ENCODE measurements around the gene OR2F2.

OR2F2 gene

DNA sequence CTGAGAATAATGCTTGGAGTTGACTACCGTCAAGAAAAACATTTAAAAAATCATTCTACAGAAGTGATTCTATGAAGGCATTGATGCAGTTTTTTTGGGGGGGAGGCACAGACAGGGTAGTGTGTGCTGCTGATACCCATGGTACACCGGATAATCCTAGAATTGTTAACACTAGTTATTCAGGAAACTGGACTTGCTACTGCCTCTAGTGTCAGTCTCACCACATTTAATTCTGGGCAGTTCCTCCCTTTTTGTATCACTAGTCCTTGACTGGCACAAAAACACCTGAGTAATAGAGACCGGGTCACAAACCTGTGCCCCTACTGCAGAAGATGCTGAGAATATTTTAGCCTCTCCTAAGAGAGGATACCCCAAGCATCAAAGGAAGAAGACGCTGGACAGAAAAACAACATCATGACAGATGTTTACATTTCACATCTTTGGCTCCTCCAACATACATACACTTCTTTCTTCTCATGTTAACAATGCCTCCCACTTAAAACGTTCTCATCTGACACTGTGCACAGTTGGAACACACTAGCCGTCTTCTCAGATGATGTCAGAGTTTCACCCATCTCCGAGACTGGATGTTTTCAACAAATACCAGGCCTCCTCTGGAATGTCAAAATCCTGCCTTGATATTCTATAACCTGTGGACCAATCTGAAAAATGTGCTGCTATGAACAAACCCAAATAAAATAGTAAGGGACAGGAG lies 19.9 kb upstream of the OR2F2 start:
- DNase-seq, result no peak

DNA sequence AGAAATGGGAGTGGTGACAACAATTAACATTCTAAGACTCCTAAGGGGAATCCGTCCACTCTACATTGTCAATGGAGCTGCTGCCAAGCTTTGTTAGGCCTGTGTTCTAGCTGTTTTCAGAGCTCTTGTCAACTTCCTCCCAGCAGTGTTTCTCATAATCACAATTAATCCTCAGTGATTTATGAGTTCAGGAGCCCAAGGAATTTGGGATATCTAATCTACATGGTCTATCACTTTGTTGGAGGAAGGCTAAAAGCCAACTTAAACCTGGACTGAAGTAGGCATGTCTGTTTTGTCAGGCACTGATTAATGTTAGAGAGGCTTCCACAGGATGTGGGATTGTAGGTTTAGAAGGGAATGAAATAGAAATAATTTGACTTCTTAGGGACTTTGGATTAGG lies 10.2 kb upstream of the OR2F2 start:
- DNase-seq, result no peak

DNA sequence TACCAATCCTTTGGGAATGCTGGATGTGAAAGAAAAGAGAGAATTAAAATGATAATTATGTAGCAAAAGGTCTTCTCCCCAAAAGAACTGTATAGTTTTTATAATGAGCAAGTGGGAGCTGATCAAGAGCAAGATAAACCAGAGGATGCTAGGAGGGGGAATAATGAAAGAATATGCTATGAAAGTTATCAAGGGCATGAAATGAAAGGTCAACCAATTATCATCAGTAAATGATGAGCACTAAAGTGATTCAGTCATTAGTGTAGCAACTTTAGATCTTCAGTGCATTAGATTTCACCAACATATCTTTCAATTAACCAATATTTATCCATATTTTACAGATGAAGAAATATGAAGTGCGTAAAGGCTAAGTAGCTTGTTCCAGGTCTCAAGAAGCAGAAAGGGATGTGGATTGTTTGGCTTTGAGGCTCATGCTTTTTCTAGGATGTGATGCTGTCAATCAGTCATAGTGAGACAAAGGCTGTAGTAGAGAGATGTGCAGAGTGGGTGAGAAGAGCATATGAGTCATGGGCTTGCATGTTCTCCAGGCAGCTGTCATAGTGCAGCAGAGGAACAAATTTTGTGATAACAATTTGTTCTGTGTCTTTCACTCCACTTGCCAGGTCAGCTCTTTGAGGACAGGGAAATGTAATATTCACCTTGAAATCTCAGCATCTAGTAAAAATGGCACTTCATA lies 5.7 kb upstream of the OR2F2 start:
- no peak for DNase-seq

DNA sequence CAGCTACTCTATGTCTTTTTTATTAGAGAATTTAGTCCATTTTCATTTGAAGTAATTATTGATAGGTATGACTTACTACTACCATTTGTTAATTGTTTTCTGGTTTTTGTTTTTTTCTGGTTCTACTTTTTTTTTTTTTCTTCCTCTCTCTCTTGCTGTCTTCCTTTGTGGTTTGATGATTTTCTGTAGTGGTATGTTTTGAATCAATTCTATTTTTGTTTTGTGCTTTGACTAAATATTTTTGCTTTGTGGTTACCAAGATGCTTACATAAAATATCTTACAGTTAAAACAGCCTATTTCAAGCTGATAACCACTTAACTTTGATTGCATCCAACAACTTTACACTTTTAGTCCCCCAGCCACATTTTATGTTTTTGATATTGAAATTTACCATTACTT lies 3.3 kb upstream of the OR2F2 start:
- DNase-seq, result no peak

DNA sequence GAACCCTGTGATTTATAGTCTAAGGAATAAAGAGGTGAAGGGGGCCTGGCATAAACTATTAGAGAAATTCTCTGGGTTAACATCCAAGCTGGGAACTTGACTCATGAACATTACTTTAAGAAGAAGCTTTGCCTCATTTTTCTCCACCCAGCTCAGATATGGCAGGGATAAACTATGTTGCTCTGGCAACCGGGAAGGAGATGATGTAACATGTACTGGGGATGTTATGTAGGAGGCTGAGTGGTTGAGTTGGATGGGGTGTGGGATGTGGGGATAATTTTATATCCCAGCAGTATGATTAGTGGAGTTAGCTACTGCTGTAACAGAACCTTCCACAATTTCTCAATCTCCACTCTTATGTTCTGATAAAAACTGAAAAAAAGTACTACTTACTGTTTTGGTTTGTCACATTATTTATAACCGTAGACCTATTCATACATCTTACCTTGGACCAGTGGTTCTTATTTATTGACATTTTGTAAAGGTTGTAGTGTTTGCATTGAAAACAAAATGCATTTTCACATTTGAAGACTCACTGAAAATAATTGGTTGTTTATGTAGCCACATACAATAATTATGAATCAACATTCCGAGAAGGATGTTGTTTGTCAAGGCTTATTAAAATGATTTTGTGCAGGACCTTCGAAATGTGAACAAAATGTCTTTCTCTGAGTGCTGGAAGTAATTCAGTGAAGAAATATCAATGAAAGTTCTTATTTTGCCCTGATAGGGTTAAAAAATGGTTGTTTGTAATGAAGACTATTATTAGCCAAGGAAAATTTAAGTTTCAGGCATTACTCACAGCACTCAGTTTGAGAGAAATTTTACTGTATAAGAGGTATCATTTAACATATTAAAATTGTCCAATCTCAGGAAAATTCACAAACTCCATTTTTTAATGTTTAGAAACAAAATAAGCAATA lies 1.3 kb downstream of the OR2F2 start:
- no peak for DNase-seq

DNA sequence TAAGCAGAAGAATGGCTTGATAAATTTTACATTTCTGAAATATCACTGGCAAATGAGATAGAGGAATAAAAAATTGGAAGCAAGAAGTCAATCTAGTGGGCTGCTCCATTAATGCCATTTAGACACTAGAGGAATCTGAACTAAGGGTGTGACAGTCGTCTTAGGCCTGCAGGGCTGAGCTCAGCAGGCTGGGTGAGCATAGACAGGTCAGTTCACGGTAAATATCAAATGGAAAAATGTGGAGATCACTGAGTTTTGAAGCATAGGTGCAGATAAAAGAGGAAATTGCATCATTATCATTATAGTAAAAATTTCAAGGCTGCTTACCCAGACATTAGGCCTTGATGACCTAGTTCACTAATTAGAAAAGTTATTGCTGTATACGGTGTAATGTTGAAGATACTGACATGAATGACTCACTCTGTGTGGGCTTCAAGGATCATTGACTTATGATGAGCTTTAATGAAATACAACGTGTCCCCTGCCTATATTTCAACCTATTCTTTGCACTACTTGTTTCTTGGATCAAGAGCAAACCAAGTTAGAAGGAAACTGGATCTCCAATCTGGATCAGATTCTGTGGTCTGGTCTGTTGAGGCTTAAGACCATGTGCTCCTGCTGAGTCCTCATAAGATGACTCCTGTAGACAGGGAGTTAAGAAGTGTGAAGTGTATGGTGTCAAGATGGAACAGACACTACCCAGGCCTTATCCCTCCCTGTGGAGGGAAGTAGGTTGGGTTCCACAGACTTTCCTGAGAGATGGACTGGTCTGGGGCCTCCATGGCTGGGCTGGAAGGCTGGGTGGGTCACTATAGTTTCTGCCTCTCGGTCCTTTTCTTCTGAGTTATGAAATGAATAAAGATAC lies 3.6 kb downstream of the OR2F2 start:
- DNase-seq, result no peak

DNA sequence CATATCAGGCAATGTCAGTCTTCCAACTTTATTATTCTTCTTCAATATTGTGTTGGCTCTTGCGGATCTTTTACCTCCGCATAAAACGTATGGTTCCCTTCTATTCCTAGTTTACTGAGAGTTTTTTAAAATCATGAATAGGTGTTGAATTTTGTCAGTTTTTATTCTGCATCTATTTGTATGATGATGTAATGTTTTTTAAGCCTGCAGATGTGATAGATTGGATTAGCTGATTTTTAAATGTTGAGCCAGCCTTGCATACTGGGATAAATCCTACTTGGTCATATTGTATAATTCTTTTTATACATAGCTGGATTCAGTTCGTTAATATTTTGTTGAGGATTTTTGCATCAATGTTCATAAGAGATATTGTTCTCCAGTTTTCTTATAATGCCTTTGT lies 10.4 kb downstream of the OR2F2 start:
- DNase-seq, result no peak

DNA sequence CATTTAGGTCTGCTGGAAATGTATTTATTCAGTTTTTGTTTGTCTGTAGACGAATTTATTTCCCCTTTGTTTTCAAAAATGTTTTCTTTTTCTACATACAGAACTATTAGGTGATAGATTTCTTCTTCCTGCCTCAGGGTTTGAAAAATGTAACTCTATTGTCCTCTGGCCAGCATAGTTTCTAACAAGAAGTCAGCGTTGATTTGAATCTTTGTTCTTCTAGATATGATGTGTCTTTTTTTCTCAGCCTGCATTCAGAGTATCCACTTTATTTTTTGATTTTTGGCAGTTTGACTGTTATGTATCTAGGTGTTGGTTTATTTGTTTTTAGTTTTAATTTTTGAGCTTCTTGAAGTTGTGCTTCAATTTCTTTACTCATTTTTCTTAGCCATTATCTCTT lies 12.1 kb downstream of the OR2F2 start:
- no peak for DNase-seq

DNA sequence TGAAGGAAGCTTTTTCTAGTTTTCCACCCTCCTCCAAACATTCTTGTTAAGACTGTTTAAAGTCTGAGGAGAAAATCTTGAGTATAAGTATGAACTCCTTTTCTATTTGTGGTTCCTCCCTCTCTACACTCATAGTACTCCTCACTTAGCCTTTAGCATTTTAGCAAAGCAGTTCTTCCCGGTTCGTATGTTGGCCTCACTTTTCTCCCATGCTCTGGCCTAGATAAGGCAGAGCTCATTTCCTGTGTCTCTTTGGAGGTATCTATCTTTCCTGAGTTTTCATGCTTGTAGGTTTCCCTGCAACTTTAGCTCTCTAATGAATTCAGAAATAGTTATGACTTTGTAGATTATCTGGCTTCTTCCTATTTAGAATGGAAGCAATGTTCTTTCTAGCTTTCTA lies 13.7 kb downstream of the OR2F2 start:
- DNase-seq, result no peak

DNA sequence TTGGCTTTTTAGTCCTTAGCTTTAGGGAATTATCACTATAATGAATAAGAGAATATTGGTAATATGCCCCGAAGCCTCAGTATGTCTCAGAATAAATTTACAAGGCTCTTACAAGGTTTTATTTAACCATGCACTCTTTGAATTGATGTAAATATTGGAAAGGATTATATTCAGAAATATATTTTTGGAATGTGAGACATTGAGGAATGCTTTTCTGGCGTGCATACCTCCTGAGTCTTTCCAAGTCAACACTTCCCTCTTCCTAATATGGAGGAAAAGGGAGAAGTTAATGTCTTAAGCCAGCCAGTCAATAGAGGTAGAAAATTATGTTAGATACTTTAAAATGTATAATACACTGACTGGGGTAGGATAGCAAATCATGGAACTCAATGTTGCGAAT lies 18.4 kb downstream of the OR2F2 start:
- no peak for DNase-seq

DNA sequence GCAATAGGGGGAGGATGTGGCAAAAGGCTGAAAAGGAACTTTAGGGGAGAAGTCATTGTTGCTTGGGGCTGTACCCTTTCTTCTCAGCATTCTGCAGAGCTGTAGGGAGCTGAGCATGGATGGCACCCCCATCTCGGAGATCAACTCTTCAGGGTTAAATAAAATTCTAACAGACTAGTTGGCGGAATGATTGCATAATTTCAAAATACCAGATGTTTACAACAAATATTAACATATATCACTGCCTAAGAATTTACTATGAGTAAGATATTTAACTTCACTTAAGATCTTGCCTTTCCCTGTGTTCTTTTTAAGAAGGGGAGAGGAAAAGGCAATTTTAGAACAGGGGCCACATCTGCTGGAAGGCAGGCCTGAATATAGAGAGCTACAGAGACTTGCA lies 19.1 kb downstream of the OR2F2 start:
- no peak for DNase-seq

DNA sequence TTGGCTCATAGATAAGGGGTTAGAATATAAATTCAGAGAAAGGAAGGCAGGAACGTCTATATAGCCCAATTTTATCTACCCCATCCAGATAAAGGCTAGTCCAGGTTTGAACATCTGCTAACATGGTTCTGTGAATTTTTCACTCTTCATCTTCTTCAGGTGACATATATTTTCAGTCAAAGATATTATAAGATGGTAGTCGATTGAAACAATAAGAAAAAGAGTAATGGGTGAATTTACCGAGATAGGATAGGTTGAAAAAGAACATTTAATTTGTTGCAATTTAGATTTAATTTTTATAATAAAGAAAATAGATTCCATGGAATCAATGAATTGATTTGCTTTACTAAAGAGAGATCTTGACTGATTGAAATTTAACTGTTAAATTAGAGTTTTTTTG lies 19.5 kb downstream of the OR2F2 start, which contains the start of gene OR2F1:
TSS of gene OR2F1 (plus strand) at position 301 of the 400 bp plus-strand sequence. CDS start 5,127 bp downstream, outside the sequence.
- no peak for DNase-seq

DNA sequence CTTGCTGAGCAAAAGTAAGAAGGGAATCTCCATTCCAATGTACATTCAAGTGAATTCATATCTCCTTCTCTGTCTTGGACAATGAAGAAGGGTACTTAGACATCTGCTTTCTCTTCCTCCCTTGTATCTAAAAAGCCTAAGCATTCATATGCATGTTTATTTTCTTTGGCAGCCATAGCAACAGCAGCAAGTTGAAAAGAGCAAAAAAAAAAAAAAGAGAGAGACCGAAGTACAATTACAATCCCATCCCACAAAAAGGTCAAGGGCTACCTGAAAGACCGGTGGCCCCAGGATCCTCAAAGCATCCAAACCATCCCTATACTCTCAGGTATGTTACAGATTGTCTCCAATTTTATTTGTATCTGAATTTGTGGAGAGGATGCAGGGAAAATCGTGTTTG lies 23.7 kb downstream of the OR2F2 start:
- no peak for DNase-seq

DNA sequence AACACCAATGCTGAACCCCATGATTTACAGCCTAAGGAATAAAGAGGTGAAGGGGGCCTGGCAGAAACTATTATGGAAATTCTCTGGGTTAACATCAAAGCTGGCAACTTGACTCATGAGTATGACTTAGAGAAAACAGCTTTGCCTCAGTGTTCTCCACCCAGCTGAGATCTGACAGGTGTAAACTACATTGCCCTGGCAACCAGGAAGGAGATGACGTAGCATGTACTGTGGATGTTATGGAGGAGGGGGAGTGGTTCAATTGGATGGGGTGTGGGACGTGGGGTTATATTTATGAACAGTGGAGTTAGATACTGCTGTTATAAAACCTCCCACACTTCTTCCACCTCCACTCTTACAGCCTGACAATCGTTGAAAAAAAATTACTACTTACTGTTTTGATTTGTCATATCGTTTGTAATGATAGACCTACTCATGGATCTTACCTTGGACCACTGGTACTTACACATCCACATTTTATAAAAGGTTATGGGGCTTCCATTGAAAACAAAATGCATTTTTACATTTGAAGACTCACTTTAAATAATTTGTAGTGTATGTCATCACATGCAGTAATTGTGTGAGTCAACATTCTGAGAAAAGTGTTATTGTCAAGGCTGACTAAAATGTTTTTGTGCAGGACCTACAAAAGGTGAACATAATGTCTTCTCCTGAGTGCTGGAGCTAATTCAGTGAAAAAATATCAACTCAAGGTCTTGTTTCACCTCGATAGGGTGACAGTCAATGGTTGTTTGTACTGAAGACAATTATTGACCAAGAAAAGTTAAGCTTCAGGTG lies 26.0 kb downstream of the OR2F2 start:
- DNase-seq, result no peak

DNA sequence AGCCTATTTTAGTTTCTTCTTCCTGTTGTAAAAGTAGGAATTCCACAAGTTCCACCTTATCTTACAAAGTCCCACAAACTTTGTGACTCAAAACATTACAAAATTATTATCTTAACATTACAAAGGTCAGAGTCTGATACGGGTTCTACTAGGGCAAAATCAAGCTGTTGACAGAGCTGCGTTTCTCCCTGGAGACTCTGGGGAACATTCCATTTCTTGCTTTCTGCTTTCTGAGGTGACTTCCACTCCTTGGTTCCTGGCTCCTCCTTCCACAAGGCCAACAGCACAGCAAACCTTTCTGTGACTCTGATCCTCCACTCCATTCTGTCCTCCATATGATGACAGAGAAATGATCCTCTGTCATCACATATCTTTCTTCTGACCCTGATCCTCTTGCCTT lies 30.2 kb downstream of the OR2F2 start:
- DNase-seq, result no peak

DNA sequence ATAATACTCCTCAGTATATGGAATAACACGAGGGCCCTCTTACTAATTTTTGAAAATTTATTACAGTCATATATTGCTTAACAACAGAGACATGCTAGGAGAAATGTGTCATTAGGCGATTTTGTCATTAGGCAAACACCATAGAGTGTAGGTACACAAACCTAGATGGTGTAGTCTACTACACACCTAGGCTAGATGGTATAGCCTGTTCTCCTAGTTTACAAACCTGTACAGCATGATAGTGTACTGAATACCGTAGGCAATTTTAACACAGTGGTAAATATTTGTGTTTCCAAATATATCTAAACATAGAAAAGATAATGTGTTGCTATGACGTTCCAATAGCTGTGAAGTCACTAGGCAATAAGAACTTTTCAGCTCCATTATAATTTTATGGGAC lies 32.4 kb downstream of the OR2F2 start:
- no peak for DNase-seq

DNA sequence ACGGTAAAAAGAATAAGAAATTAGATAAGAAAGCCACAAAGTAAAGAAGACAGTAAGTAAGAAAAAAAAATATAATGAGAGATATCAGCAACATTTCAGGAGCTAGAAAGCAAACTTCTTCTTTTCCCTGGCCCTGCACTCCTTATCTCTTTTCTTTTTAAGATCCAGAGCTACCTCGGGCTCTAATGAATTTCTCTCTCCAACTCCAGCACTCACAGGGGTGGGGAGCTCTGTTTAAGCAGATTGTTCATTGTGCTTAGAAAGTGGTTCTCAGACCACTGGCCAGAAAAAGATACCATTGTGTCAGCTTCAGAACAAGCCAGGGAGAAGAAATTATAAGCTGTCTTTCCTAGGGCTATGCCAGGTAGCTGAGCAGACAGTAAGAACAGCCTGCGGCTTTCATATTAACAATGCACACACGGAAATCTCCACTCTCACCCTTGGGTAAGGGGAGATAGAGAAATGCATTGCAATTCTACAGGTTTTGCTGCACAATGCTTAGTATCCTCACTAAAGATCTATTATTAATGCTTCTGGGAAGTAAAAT lies 38.9 kb downstream of the OR2F2 start:
- DNase-seq, result no peak

DNA sequence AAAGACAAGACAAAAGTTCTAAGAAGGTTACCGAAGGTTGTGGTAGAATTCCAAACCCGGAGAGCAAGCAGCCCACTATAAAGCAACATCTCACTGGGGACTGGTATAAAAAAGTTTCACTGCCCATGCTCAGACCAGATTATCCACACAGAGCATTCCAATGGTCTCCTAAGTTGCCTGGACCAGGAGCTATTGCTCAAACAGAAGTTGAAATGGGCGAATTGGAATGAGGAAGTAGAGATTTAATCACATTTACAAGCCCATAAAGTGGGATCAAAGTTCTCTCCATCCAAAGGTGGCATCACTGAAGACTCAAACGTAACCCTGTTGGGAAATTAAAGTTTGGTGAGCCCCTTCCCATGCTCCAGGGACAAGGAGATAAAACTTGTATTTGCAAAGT lies 39.4 kb downstream of the OR2F2 start:
- no peak for DNase-seq

DNA sequence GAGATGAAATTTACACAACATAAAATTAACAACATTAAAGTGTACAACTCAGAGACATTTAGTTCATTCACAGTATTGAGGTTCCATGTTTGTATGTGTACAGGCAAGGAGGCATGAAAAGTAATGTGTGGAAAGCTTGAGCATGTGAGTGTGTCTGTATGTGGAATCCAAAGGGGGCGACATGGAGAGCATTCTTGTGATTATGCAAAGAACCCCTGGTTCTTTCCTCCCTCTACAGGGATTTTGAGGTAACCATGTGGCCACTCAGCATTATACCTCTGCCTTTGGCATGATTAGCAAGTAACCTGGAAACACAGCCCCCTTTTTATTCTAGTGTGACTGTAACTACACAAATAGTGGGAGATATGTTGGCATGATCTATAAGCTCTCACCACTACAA lies 40.6 kb downstream of the OR2F2 start:
- DNase-seq, result no peak

DNA sequence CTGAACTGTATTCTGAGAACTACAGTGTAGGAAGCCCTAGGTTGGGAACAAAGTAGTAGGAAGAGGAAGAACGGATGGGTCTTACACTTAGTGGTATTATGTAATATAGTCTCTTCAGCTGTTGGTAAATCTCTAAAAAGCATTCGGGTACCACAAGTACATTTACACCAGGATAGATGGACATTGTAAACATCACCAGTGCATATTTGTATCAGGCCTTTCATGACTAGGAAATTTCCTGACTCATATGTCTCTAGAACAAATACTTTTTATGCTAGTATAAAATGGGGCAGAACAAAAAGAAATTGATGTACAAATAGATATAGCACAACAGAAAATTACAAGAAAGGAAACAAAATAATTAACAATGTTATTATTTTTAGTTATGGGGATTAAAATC lies 43.6 kb downstream of the OR2F2 start:
- no peak for DNase-seq

DNA sequence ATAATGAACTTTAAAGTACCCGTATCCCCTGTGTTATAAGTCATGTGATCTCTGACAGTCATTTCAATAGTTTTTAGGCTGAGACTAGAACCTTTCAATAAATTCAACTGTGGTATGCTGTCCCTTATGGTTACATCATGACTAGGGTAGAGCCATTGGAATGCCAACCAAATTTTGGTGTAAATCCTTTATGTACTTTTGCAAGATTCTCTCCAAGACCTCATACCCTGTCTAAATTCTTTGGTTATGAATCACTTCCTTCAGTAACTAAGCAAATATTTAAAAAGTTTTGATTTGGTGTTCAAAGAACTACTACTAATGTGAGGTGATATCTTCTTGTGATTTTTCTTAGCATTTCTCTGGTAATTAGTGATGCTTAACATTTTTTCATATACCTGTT lies 44.3 kb downstream of the OR2F2 start:
- no peak for DNase-seq

All from central memory CD4-positive, alpha-beta T cell (primary cell).